Parathyroid adenoma (tissue), 2 donors: Measurements from ENCODE around the gene SLPI.

Experiments
- H2AFZ ChIP-seq: fragments of 300-600 bp; sonication (generic); one replicate; pipeline ENCODE4 v1.7.0; 2017; ENCODE audit warnings: antibody characterized with exemption, mild to moderate bottlenecking
- H3K27ac ChIP-seq: fragments of 300-600 bp; sonication (generic); one replicate; pipeline ENCODE4 v1.7.0; 2017
- H3K27me3 ChIP-seq: fragments of 300-600 bp; sonication (generic); one replicate; pipeline ENCODE4 v1.7.0; 2017; ENCODE audit warnings: low read length; ENCODE audit not compliant: control insufficient read depth, insufficient read depth
- H3K36me3 ChIP-seq: fragments of 300-600 bp; sonication (generic); one replicate; pipeline ENCODE4 v1.7.0; 2017; ENCODE audit warnings: low read length; ENCODE audit not compliant: control insufficient read depth, insufficient read depth
- H3K4me1 ChIP-seq: fragments of 300-600 bp; sonication (generic); one replicate; pipeline ENCODE4 v1.7.0; 2017; ENCODE audit warnings: control low read depth
- H3K4me2 ChIP-seq: fragments of 300-600 bp; sonication (generic); one replicate; pipeline ENCODE4 v1.7.0; 2017; ENCODE audit warnings: low read length
- H3K4me3 ChIP-seq: fragments of 300-600 bp; sonication (generic); one replicate; pipeline ENCODE4 v1.7.0; 2017; ENCODE audit warnings: low read depth, low read length
- H3K79me2 ChIP-seq: fragments of 300-600 bp; sonication (generic); one replicate; pipeline ENCODE4 v1.7.0; 2017; ENCODE audit warnings: control low read depth
- H3K9ac ChIP-seq: fragments of 300-600 bp; sonication (generic); one replicate; pipeline ENCODE4 v1.7.0; 2017; ENCODE audit warnings: mild to moderate bottlenecking
- H3K9me3 ChIP-seq: fragments of 300-600 bp; sonication (generic); one replicate; pipeline ENCODE4 v1.7.0; 2017; ENCODE audit warnings: low read length; ENCODE audit not compliant: control insufficient read depth
- TF ChIP-seq, protein P1 (sequence below): fragments of 300-600 bp; sonication (generic); IDR thresholded peaks from one replicate; pipeline ENCODE4 v1.7.0; 2017; ENCODE audit warnings: antibody characterized with exemption, mild to moderate bottlenecking
- donor health status: primary hyperparathyroidism.

Gene SLPI

DNA sequence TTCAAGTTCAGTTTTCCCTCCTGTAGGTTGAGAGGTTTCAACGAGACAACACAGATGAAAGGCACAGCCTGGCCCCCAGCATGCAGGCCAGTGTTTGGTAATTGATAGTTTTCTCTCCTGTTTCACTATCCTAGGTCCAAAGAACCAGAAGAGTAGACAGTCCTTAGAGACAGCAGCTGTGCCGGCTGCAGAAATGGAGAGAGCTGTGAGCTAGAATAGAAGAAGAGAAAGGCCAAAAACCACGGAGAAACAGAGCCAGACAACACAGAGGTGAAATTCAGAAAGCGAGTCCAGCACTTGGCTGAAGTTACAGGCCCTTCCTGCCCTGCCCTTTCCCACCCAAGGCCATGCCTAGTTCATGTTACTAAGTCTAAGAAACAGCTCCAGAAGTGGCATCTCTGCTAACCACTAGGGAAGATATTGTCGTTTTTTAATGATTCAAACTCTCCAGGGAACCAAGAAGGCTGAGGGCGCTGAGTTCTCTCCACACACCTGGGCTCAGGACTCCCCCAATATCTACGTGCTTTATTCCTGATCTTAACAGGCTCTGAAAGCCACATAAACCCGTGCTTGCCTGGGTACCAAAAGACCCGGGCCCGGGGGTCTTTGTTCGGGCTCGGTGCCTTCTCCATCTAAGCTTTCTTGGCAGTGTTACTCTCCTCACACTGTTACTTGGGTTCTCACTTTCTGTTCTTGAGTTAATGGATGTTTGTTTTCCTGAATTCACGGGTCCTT is 35.7 kb upstream of the SLPI start:
- Histone ChIP-seq H3K9me3 (no peaks in the 10 kb centered on the region), H2AFZ (peak overlapping the region; percentile 10), H3K27ac (no peak overlapping the region), H3K9ac (no peak overlapping the region), H3K4me2 (no peak overlapping the region), H3K36me3 (no peaks in the 10 kb centered on the region), H3K4me1 (no peaks in the 10 kb centered on the region), H3K27me3 (no peaks in the 10 kb centered on the region), H3K4me3 (no peak overlapping the region), H3K79me2 (no peaks in the 10 kb centered on the region)
- TF ChIP-seq, protein P1, sequence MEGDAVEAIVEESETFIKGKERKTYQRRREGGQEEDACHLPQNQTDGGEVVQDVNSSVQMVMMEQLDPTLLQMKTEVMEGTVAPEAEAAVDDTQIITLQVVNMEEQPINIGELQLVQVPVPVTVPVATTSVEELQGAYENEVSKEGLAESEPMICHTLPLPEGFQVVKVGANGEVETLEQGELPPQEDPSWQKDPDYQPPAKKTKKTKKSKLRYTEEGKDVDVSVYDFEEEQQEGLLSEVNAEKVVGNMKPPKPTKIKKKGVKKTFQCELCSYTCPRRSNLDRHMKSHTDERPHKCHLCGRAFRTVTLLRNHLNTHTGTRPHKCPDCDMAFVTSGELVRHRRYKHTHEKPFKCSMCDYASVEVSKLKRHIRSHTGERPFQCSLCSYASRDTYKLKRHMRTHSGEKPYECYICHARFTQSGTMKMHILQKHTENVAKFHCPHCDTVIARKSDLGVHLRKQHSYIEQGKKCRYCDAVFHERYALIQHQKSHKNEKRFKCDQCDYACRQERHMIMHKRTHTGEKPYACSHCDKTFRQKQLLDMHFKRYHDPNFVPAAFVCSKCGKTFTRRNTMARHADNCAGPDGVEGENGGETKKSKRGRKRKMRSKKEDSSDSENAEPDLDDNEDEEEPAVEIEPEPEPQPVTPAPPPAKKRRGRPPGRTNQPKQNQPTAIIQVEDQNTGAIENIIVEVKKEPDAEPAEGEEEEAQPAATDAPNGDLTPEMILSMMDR, result no peak

DNA sequence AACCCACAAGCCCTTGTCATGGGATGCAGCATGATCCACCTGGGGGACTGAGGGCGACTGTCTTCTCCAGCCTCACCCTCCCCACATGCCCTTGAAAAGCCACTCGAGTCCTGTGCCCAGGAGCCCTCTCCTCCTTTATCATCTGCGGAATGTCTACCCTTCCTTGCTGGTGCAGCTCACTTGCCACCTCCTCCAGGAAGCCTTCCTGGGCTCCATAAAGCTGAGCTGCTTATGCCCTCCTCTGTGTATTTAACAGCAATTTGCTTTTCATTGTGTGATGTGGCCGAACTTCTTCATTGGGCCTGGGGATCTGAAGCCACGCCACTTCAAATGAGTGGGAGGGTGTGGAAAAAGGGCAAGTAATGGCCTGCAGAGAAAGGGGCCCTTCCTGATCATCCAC is 34.5 kb upstream of the SLPI start:
- Histone ChIP-seq H3K4me1 (no peaks in the 10 kb centered on the region), H2AFZ (no peak overlapping the region), H3K36me3 (no peaks in the 10 kb centered on the region), H3K27ac (no peak overlapping the region), H3K4me2 (no peak overlapping the region), H3K9me3 (no peaks in the 10 kb centered on the region), H3K27me3 (peaks cover 4% of the 10 kb centered on the region), H3K79me2 (no peaks in the 10 kb centered on the region), H3K4me3 (no peak overlapping the region), H3K9ac (no peak overlapping the region)
- TF ChIP-seq, protein P1, result no peak

DNA sequence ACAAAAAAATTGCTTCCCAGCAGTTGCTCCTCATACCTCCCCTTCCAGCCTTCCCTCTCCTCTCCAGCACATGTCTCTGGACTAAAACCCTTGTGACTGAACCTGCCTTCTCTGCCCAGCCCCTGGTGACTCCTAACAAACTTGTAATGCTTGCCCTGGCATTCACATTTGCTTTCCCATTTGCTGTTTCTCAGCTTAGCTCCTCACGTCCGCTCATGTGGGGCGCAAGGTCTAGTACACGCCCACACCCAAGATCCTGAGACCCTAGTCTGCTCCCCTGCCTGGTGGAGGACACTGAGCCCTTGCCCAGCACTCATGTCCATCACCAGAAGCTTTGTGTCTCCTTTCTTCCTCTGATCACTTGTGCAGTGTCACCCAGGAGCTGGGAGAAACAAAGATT is 34.0 kb upstream of the SLPI start:
- no peak overlapping the region for H2AFZ ChIP-seq
- no peak overlapping the region for H3K4me3 ChIP-seq
- no peaks in the 10 kb centered on the region for H3K79me2 ChIP-seq
- no peaks in the 10 kb centered on the region for H3K9me3 ChIP-seq
- TF ChIP-seq, protein P1, result no peak
- no peak overlapping the region for H3K4me2 ChIP-seq
- H3K36me3 ChIP-seq, result no peaks in the 10 kb centered on the region
- H3K27ac ChIP-seq, result no peak overlapping the region
- H3K4me1 ChIP-seq, result no peaks in the 10 kb centered on the region
- H3K27me3 ChIP-seq, result peaks cover 4% of the 10 kb centered on the region
- no peak overlapping the region for H3K9ac ChIP-seq

DNA sequence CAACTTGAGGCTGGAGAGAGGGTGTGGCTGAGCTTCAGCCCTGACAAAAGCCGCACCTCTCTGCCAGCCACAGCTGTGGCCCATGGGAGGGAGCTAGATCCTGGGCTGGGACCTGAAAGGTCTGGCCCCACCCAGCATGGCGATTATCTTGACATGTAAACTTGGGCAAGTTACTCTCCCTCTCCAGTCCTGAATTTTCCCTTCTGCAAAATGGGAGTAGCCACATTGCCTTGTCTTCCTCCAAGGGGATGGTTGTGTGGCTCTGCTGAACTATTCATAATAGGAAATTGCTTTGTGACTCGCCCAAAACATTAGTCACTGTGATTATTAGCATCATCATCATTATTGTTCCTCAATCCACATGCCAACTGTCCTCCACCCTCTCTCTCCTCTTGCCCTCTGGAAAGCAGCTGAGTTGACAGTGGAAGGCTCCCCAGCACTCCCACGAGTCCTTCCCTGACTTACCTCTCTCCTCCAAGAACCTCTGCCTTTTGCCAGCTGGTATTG is 29.2 kb upstream of the SLPI start:
- no peaks in the 10 kb centered on the region for H3K79me2 ChIP-seq
- TF ChIP-seq, protein P1, result no peak
- no peak overlapping the region for H3K27ac ChIP-seq
- H3K9me3 ChIP-seq, result no peaks in the 10 kb centered on the region
- H3K4me1 ChIP-seq, result no peaks in the 10 kb centered on the region
- peaks cover 4% of the 10 kb centered on the region for H3K27me3 ChIP-seq
- H3K4me2 ChIP-seq, result no peak overlapping the region
- no peaks in the 10 kb centered on the region for H3K36me3 ChIP-seq
- no peak overlapping the region for H3K4me3 ChIP-seq
- no peak overlapping the region for H2AFZ ChIP-seq
- H3K9ac ChIP-seq, result no peak overlapping the region
